Psoas muscle (tissue), 8 donors: ENCODE measurements around the gene ACOT9. TPM values are rescaled to one million over a fixed set of nuclear protein-coding genes. Genes with fewer than 3 reads are reported as not detected.
"Not testable (repeated sequence)": the region's sequence is repeated elsewhere in the genome, so short reads cannot be mapped to it uniquely, and the experiment has no call there.

Experiments
- ATAC-seq, 4 donors: fragments of 200-7000 bp; cut with Tn5 transposase; one replicate each; pipeline ENCODE4 v1.9.1; 2020; ENCODE audit warnings: moderate library complexity in 3 of 4, mild to moderate bottlenecking in 2 of 4
- DNase-seq, 2 donors: peaks; one replicate each; pipeline ENCODE4 v3.0.0-alpha.2; 2020
- H3K27ac ChIP-seq: fragments of 200-600 bp; one replicate; pipeline ENCODE4 v1.8.0; 2022
- H3K27me3 ChIP-seq, 3 donors: fragments of 200-600 bp in 1 of 3; one replicate each; pipeline versions ENCODE4 v1.6.1 to v1.8.0; 2013 to 2022; ENCODE audit warnings: low read length in 2 of 3, mild to moderate bottlenecking in 2 of 3, moderate library complexity in 1 of 3; ENCODE audit not compliant: insufficient read depth in 3 of 3
- H3K36me3 ChIP-seq, 2 donors: fragments of 200-600 bp in 1 of 2; one replicate each; pipeline versions ENCODE4 v1.6.1 to v1.8.0; 2013 to 2022; ENCODE audit warnings: low read depth in 1 of 2, mild to moderate bottlenecking in 1 of 2, moderate library complexity in 1 of 2; ENCODE audit not compliant: insufficient read depth in 1 of 2
- H3K4me1 ChIP-seq: fragments of 200-600 bp; one replicate; pipeline ENCODE4 v1.8.0; 2022
- H3K4me3 ChIP-seq: fragments of 200-600 bp; one replicate; pipeline ENCODE4 v1.8.0; 2022; ENCODE audit warnings: mild to moderate bottlenecking
- H3K9me3 ChIP-seq: fragments of 200-600 bp; one replicate; pipeline ENCODE4 v1.8.0; 2022
- CTCF ChIP-seq: fragments of 200-600 bp; IDR thresholded peaks from one replicate; pipeline ENCODE4 v1.8.0; 2022; ENCODE audit warnings: antibody characterized with exemption
- WGBS, 3 donors: extraction: QIAGEN DNeasy Blood & Tissue Kit; methylation state at CpG; one replicate each; pipeline versions ENCODE4 v1.1.6 to v1.1.7; 2013; 5-methylcytosine and 5-hydroxymethylcytosine counted together
- intact Hi-C, 2 donors: fragments of 100-400 bp; cut with DNase I; formaldehyde crosslinking; loops; one replicate each; pipeline versions ENCODE4 v1.11.0 to v1.14.2; 2022
- polyA plus RNA-seq, 3 donors: library from polyadenylated mRNA; stranded (reverse); fragments of 200-250 nt; gene quantifications; one replicate each; pipeline ENCODE4 v1.2.3, GENCODE V29; 2013
- total RNA-seq, 4 donors: library from RNA; stranded (reverse); fragmentation: NEBNext Ultra II Directional in 2 of 4; extraction: Animal tissue kit (Norgen Biotek cat#: 25700) in 2 of 4; gene quantifications; one replicate each; pipeline versions ENCODE4 v1.2.1 to v1.2.4, GENCODE V29; 2021 to 2023
- donor health status: healthy with polysubstance abuse.
- donor health status: DM: no; HTN: no; CAD: no; lungs with moderate emphysema.
- donor health status: Bipolar disorder and iron deficiency.
- donor health status: healthy.
- donor health status: DM: yes; HTN: yes; CAD: no.
- donor health status: DM: no; HTN: no; CAD: no.
- donor health status: DM: no; HTN: no; CAD: no.
- donor health status: DM: yes; HTN: yes; CAD: no.

The ACOT9 gene
- total and polyA plus RNA-seq, 7 donors, result 21.7 to 58.9 (median 34.4) TPM

GRCh38 chrX:23699636-23700194, 43.4 kb downstream of the ACOT9 start:
- TF ChIP-seq CTCF, result no peak
- no peak overlapping the region for H3K27ac ChIP-seq
- no peak for ATAC-seq
- H3K4me3 ChIP-seq, result no peak overlapping the region
- H3K36me3 ChIP-seq, result peaks cover 0 to 29% of the 10 kb centered on the region in 2 donors
- 63 to 83% (median 74%) methylated on average over 15 to 16 of the region's 16 CpGs for WGBS, 3 donors
- H3K9me3 ChIP-seq, result no peaks in the 10 kb centered on the region
- no peaks in the 10 kb centered on the region for H3K4me1 ChIP-seq
- no peaks in the 10 kb centered on the region for H3K27me3 ChIP-seq
- intact Hi-C loops, result loop anchor here in 1 of 2 donors (5.0 kb wide), 1 partner anchor 203 kb away; no protein-coding TSS in a partner anchor
- DNase-seq, result no peak

GRCh38 chrX:23694606-23695005, 48.5 kb downstream of the ACOT9 start:
- no peaks in the 10 kb centered on the region for H3K4me1 ChIP-seq
- intact Hi-C loops, result loop anchor here (1.0 to 5.0 kb wide), 2 partner anchors 208 kb away; no protein-coding TSS in a partner anchor
- 0 to 3% (median 2%) methylated on average over 2 to 8 of the region's 8 CpGs for WGBS, 3 donors
- H3K4me3 ChIP-seq, result no peak overlapping the region
- DNase-seq (peak; percentile 41 to 62), ATAC-seq (peak; percentile 41 to 80 (median 70))
- no peaks in the 10 kb centered on the region for H3K27me3 ChIP-seq
- peak; percentile 41 for TF ChIP-seq CTCF
- H3K36me3 ChIP-seq, result no peaks in the 10 kb centered on the region
- H3K9me3 ChIP-seq, result no peaks in the 10 kb centered on the region
- H3K27ac ChIP-seq, result no peak overlapping the region

- Histone ChIP-seq H3K27ac (no peak overlapping the region), H3K27me3 (no peaks in the 10 kb centered on the region), H3K36me3 (no peaks in the 10 kb centered on the region), H3K4me3 (no peak overlapping the region), H3K9me3 (no peaks in the 10 kb centered on the region), H3K4me1 (no peaks in the 10 kb centered on the region)
- 54 to 78% (median 58%) methylated on average over 8 of the region's 8 CpGs for WGBS, 3 donors
- no peak for TF ChIP-seq CTCF
- DNase-seq (no peak), ATAC-seq (no peak)
- intact Hi-C loops, result no loop called here
These were observed 50.9 kb downstream of the ACOT9 start for GRCh38 chrX:23692166-23692565.

- DNase-seq, intact Hi-C loops, H3K4me1 ChIP-seq, H3K27ac ChIP-seq, ATAC-seq, H3K27me3 ChIP-seq, H3K9me3 ChIP-seq, H3K4me3 ChIP-seq: not testable (repeated sequence)
- peaks cover 0 to 55% of the 10 kb centered on the region in 2 donors for H3K36me3 ChIP-seq
- 68 to 92% (median 87%) methylated on average over 3 of the region's 3 CpGs for WGBS, 3 donors
These were observed 66.6 kb downstream of the ACOT9 start for GRCh38 chrX:23676486-23676885.

- TF ChIP-seq CTCF, result no peak
- Histone ChIP-seq H3K27me3 (no peaks in the 10 kb centered on the region), H3K9me3 (no peaks in the 10 kb centered on the region), H3K27ac (no peak overlapping the region), H3K36me3 (peaks cover 0 to 50% of the 10 kb centered on the region in 2 donors), H3K4me1 (no peaks in the 10 kb centered on the region), H3K4me3 (no peak overlapping the region)
- ATAC-seq (no peak), DNase-seq (no peak)
- WGBS, 3 donors, result 47 to 65% (median 59%) methylated on average over 3 of the region's 3 CpGs
- intact Hi-C loops, result no loop called here
These were observed 70.0 kb downstream of the ACOT9 start for GRCh38 chrX:23673108-23673507.
